Measurements from ENCODE around the gene RNASE11.
"Not testable (repeated sequence)": the region's sequence is repeated elsewhere in the genome, so short reads cannot be mapped to it uniquely, and the experiment has no call there.

Gene RNASE11

GRCh38 chr14:20624495-20625070 lies 36.8 kb upstream of the RNASE11 start:
- Histone ChIP-seq H3K4me1 (ENCODE audit: control insufficient read depth, insufficient read depth, low read length) (peaks cover 10% of the 10 kb centered on the region), H3K4me3 (ENCODE audit: low read length in 2 of 2) (peak overlapping the region; percentile 42 to 67), H3K36me3 (ENCODE audit: control insufficient read depth in 2 of 2, insufficient read depth in 2 of 2, low read length in 2 of 2) (no peaks in the 10 kb centered on the region), H3K27me3 (ENCODE audit: control insufficient read depth in 1 of 2, insufficient read depth in 2 of 2, low read length in 2 of 2) (peaks cover 23 to 68% of the 10 kb centered on the region in 2 donors), H3K9ac (ENCODE audit: low read length in 2 of 2) (no peak overlapping the region), H3K9me3 (ENCODE audit: control insufficient read depth in 2 of 2, low read length in 2 of 2) (peaks cover 0 to 6% of the 10 kb centered on the region in 2 donors), H3K27ac (ENCODE audit: low read length) (no peak overlapping the region)

DNA sequence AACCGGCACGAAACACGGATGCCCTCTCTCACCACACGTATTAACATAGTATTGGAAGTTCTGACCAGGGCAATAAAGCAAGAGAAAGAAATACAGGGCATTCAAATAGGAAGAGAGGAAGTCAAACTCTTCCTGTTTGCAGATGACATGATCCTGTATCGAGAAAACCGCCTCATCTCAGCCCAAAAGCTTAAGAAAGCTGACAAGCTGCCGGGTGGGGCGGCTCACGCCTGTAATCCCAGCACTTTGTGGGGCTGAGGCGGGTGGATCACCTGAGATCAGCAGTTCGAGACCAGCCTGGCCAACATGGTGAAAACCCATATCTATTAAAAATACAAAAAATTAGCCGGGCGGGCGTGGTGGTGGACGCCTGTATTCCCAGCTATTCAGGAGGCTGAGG lies 36.0 kb upstream of the RNASE11 start:
- Histone ChIP-seq H3K9me3 (ENCODE audit: control insufficient read depth in 2 of 2, low read length in 2 of 2) (peaks cover 0 to 6% of the 10 kb centered on the region in 2 donors), H3K27ac (ENCODE audit: low read length) (no peak overlapping the region), H3K4me3 (ENCODE audit: low read length in 2 of 2) (no peak overlapping the region), H3K4me1 (ENCODE audit: control insufficient read depth, insufficient read depth, low read length) (peaks cover 10% of the 10 kb centered on the region), H3K9ac (ENCODE audit: low read length in 2 of 2) (no peak overlapping the region), H3K27me3 (ENCODE audit: control insufficient read depth in 1 of 2, insufficient read depth in 2 of 2, low read length in 2 of 2) (peaks cover 23 to 68% of the 10 kb centered on the region in 2 donors), H3K36me3 (ENCODE audit: control insufficient read depth in 2 of 2, insufficient read depth in 2 of 2, low read length in 2 of 2) (no peaks in the 10 kb centered on the region)

GRCh38 chr14:20622816-20623291 lies 35.1 kb upstream of the RNASE11 start:
- H3K4me3 ChIP-seq (ENCODE audit: low read length in 2 of 2): no peak overlapping the region

GRCh38 chr14:20620798-20621478 lies 33.1 kb upstream of the RNASE11 start:
- Histone ChIP-seq H3K27me3 (ENCODE audit: control insufficient read depth in 1 of 2, insufficient read depth in 2 of 2, low read length in 2 of 2) (peaks cover 18 to 45% of the 10 kb centered on the region in 2 donors), H3K9me3 (ENCODE audit: control insufficient read depth in 2 of 2, low read length in 2 of 2) (peaks cover 0 to 6% of the 10 kb centered on the region in 2 donors), H3K4me1 (ENCODE audit: control insufficient read depth, insufficient read depth, low read length) (peaks cover 5% of the 10 kb centered on the region), H3K4me3 (ENCODE audit: low read length in 2 of 2) (no peak overlapping the region), H3K36me3 (ENCODE audit: control insufficient read depth in 2 of 2, insufficient read depth in 2 of 2, low read length in 2 of 2) (no peaks in the 10 kb centered on the region), H3K9ac (ENCODE audit: low read length in 2 of 2) (no peak overlapping the region), H3K27ac (ENCODE audit: low read length) (no peak overlapping the region)

More at GRCh38 chr14:20622816-20623291, 35.1 kb upstream of the RNASE11 start:
- Histone ChIP-seq H3K27ac (ENCODE audit: low read length) (no peak overlapping the region), H3K9me3 (ENCODE audit: control insufficient read depth in 2 of 2, low read length in 2 of 2) (peaks cover 0 to 6% of the 10 kb centered on the region in 2 donors), H3K4me1 (ENCODE audit: control insufficient read depth, insufficient read depth, low read length) (peaks cover 10% of the 10 kb centered on the region), H3K36me3 (ENCODE audit: control insufficient read depth in 2 of 2, insufficient read depth in 2 of 2, low read length in 2 of 2) (no peaks in the 10 kb centered on the region), H3K9ac (ENCODE audit: low read length in 2 of 2) (no peak overlapping the region), H3K27me3 (ENCODE audit: control insufficient read depth in 1 of 2, insufficient read depth in 2 of 2, low read length in 2 of 2) (peaks cover 21 to 60% of the 10 kb centered on the region in 2 donors)

DNA sequence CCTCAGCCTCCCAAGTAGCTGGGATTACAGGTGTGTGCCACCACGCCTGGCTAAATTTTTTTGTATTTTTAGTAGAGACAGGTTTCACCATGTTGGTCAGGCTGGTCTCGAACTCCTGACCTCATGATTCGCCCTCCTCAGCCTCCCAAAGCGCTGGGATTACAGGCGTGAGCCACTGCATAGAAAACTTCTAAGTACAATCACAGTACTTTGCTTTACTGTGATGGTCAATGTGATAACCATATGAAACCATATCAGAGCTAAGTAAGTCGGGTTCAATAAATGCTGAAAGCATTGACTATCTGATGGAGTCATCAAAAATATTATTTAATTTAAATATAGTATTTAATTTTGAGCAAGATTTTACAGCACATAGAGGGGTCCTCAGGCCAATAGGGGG lies 31.9 kb upstream of the RNASE11 start:
- H3K4me1 ChIP-seq (ENCODE audit: control insufficient read depth, insufficient read depth, low read length); H3K4me3 ChIP-seq (ENCODE audit: low read length in 2 of 2); H3K36me3 ChIP-seq (ENCODE audit: control insufficient read depth in 2 of 2, insufficient read depth in 2 of 2, low read length in 2 of 2); H3K9me3 ChIP-seq (ENCODE audit: control insufficient read depth in 2 of 2, low read length in 2 of 2); H3K9ac ChIP-seq (ENCODE audit: low read length in 2 of 2); H3K27ac ChIP-seq (ENCODE audit: low read length): not testable (repeated sequence)
- peaks cover 16 to 33% of the 10 kb centered on the region in 2 donors for H3K27me3 ChIP-seq (ENCODE audit: control insufficient read depth in 1 of 2, insufficient read depth in 2 of 2, low read length in 2 of 2)

- Histone ChIP-seq H3K9me3 (ENCODE audit: control insufficient read depth in 2 of 2, low read length in 2 of 2) (no peaks in the 10 kb centered on the region), H3K9ac (ENCODE audit: low read length in 2 of 2) (no peak overlapping the region), H3K4me3 (ENCODE audit: low read length in 2 of 2) (no peak overlapping the region), H3K27ac (ENCODE audit: low read length) (no peak overlapping the region), H3K27me3 (ENCODE audit: control insufficient read depth in 1 of 2, insufficient read depth in 2 of 2, low read length in 2 of 2) (peaks cover 14 to 22% of the 10 kb centered on the region in 2 donors), H3K4me1 (ENCODE audit: control insufficient read depth, insufficient read depth, low read length) (no peaks in the 10 kb centered on the region), H3K36me3 (ENCODE audit: control insufficient read depth in 2 of 2, insufficient read depth in 2 of 2, low read length in 2 of 2) (no peaks in the 10 kb centered on the region)
Measured at GRCh38 chr14:20618271-20618749, 30.5 kb upstream of the RNASE11 start.

- H3K27ac ChIP-seq (ENCODE audit: low read length): no peak overlapping the region
- no peaks in the 10 kb centered on the region for H3K4me1 ChIP-seq (ENCODE audit: control insufficient read depth, insufficient read depth, low read length)
- no peak overlapping the region for H3K4me3 ChIP-seq (ENCODE audit: low read length in 2 of 2)
Measured at GRCh38 chr14:20617138-20618003, 29.6 kb upstream of the RNASE11 start.

GRCh38 chr14:20615996-20616395 lies 28.2 kb upstream of the RNASE11 start:
- no peaks in the 10 kb centered on the region for H3K4me1 ChIP-seq (ENCODE audit: control insufficient read depth, insufficient read depth, low read length)

More at GRCh38 chr14:20617138-20618003, 29.6 kb upstream of the RNASE11 start:
- H3K27me3 ChIP-seq (ENCODE audit: control insufficient read depth in 1 of 2, insufficient read depth in 2 of 2, low read length in 2 of 2): peaks cover 5 to 13% of the 10 kb centered on the region in 2 donors
- H3K9me3 ChIP-seq (ENCODE audit: control insufficient read depth in 2 of 2, low read length in 2 of 2): no peaks in the 10 kb centered on the region
- H3K9ac ChIP-seq (ENCODE audit: low read length in 2 of 2): no peak overlapping the region
- H3K36me3 ChIP-seq (ENCODE audit: control insufficient read depth in 2 of 2, insufficient read depth in 2 of 2, low read length in 2 of 2): no peaks in the 10 kb centered on the region

DNA sequence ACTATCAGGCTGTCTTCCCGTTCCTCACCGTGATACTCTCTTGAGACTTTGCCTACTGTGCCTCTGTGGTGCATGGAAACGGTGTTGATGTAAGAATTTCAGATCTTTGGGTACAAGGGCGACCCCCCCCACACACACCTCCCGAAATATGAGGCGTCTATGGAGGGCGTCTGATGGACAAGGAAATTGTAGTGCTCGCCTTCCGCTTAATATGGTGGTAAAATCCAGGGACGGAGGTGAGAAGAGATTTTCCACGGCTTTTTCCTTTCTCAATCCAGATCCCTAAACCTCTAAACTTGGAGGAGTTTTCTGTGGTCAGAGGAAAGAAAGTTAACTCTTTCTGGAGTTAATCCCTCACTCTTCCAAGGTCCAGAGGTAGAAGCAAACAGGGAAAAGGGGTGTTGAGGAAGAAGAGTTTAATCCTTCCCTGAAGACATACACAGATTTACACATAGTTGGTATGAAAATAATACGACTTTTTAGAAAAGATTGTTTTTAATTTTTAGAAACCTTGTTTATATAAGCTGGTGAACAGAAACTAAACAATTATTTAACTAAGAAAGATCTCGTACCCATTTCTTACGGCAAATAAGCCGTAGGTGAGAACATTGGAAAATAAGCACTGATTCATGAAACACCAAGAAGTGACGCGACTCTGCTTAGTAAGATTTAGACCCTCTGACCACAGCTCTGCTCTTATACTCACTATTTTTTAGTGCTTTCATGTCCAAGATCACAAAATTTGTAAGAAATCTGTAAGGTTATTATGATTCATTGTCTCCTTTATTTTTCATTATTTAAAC lies 26.4 kb upstream of the RNASE11 start:
- Histone ChIP-seq H3K9ac (ENCODE audit: low read length in 2 of 2) (peak overlapping the region; percentile 64 to 66), H3K4me1 (ENCODE audit: control insufficient read depth, insufficient read depth, low read length) (peaks cover under 1% of the 10 kb centered on the region), H3K9me3 (ENCODE audit: control insufficient read depth in 2 of 2, low read length in 2 of 2) (no peaks in the 10 kb centered on the region), H3K27me3 (ENCODE audit: control insufficient read depth in 1 of 2, insufficient read depth in 2 of 2, low read length in 2 of 2) (peaks cover 2 to 5% of the 10 kb centered on the region in 2 donors), H3K4me3 (ENCODE audit: low read length in 2 of 2) (peak overlapping the region; percentile 78 to 86), H3K27ac (ENCODE audit: low read length) (peak overlapping the region; percentile 61), H3K36me3 (ENCODE audit: control insufficient read depth in 2 of 2, insufficient read depth in 2 of 2, low read length in 2 of 2) (no peaks in the 10 kb centered on the region)

More at GRCh38 chr14:20615996-20616395, 28.2 kb upstream of the RNASE11 start:
- Histone ChIP-seq H3K9ac (ENCODE audit: low read length in 2 of 2) (no peak overlapping the region), H3K27ac (ENCODE audit: low read length) (no peak overlapping the region), H3K36me3 (ENCODE audit: control insufficient read depth in 2 of 2, insufficient read depth in 2 of 2, low read length in 2 of 2) (no peaks in the 10 kb centered on the region), H3K4me3 (ENCODE audit: low read length in 2 of 2) (no peak overlapping the region), H3K27me3 (ENCODE audit: control insufficient read depth in 1 of 2, insufficient read depth in 2 of 2, low read length in 2 of 2) (peaks cover 2 to 7% of the 10 kb centered on the region in 2 donors), H3K9me3 (ENCODE audit: control insufficient read depth in 2 of 2, low read length in 2 of 2) (no peaks in the 10 kb centered on the region)

Data from stomach smooth muscle (tissue), 2 donors.